PC-9 (cell line): ENCODE measurements around the gene UGT2A2. TPM values are rescaled to one million over a fixed set of nuclear protein-coding genes. Genes with fewer than 3 reads are reported as not detected.

Experiments used
- BruUV-seq: library from RNA; stranded (reverse); fragments of 400-500 nt; replicated peaks from 2 replicates; lab custom pipeline; 2021; lab: Mats Ljungman, UMichigan
- CTCF ChIA-PET: fragments of 300-600 bp; sonication (Branson Sonifier 250); formaldehyde crosslinking; loops from one replicate; lab custom pipeline; 2022; ENCODE audit warnings: antibody characterized with exemption; lab: Charles Lee
- POLR2A ChIA-PET: fragments of 300-600 bp; sonication (Branson Sonifier 250); formaldehyde crosslinking; loops from one replicate; lab custom pipeline; 2022; ENCODE audit warnings: antibody characterized with exemption; ENCODE audit not compliant: unreplicated experiment; lab: Charles Lee
- DNase-seq, 2 experiments: peaks; one replicate each; pipeline versions ENCODE4 v3.0.0 to v3.0.0-alpha.2; 2015 to 2022; ENCODE audit warnings: mixed read lengths in 1 of 2
- H2AFZ ChIP-seq: fragments of 200-600 bp; sonication (generic); 2 replicates; pipeline ENCODE4 v1.8.1; 2017; ENCODE audit warnings: antibody characterized with exemption
- H3F3A ChIP-seq: fragments of 200-600 bp; sonication (generic); 2 replicates; pipeline ENCODE4 v1.8.1; 2017; ENCODE audit warnings: antibody characterized with exemption, mild to moderate bottlenecking, low read depth; ENCODE audit not compliant: insufficient read depth
- H3K27ac ChIP-seq: fragments of 200-600 bp; sonication (generic); 2 replicates; pipeline ENCODE4 v1.6.1; 2016; ENCODE audit warnings: mixed run types
- H3K27me3 ChIP-seq: fragments of 200-600 bp; sonication (generic); 2 replicates; pipeline ENCODE4 v1.6.1; 2016; ENCODE audit warnings: low read depth, mixed run types; ENCODE audit not compliant: insufficient read depth
- H3K36me3 ChIP-seq: fragments of 200-600 bp; sonication (generic); 2 replicates; pipeline ENCODE4 v1.6.1; 2016; ENCODE audit warnings: low read depth, mixed run types
- H3K4me1 ChIP-seq: fragments of 200-600 bp; sonication (generic); replicated peaks from 2 replicates; pipeline ENCODE4 v1.6.1; 2016; ENCODE audit warnings: mixed run types; ENCODE audit not compliant: insufficient read depth
- H3K4me2 ChIP-seq: fragments of 200-600 bp; sonication (generic); 2 replicates; pipeline ENCODE4 v1.6.1; 2017; ENCODE audit warnings: mixed run types
- H3K4me3 ChIP-seq: fragments of 200-600 bp; sonication (generic); 2 replicates; pipeline ENCODE4 v1.6.1; 2016; ENCODE audit warnings: mixed run types
- H3K79me2 ChIP-seq: fragments of 200-600 bp; sonication (generic); 2 replicates; pipeline ENCODE4 v1.6.1; 2017; ENCODE audit warnings: low read depth, mixed run types
- H3K9me2 ChIP-seq: fragments of 200-600 bp; sonication (generic); 2 replicates; pipeline ENCODE4 v1.8.1; 2017; ENCODE audit warnings: mild to moderate bottlenecking; ENCODE audit not compliant: insufficient read depth
- H3K9me3 ChIP-seq: fragments of 200-600 bp; sonication (generic); 2 replicates; pipeline ENCODE4 v1.8.1; 2016; ENCODE audit warnings: low read depth; ENCODE audit not compliant: insufficient read depth
- H4K20me1 ChIP-seq: fragments of 200-600 bp; sonication (generic); 2 replicates; pipeline ENCODE4 v1.8.1; 2017; ENCODE audit not compliant: insufficient read depth
- EZH2 ChIP-seq: fragments of 200-600 bp; sonication (generic); IDR thresholded peaks from 2 replicates; pipeline ENCODE4 v1.8.0; 2017; ENCODE audit warnings: antibody characterized with exemption, low read depth
- intact Hi-C: fragments of 100-400 bp; cut with micrococcal nuclease; formaldehyde crosslinking; loops from one replicate; pipeline ENCODE4 v1.10.0; 2022; ENCODE audit not compliant: unreplicated experiment
- total RNA-seq: library from RNA; stranded (reverse); gene quantifications from 2 replicates; pipeline ENCODE4 v1.2.3, GENCODE V29; 2021
- TF ChIP-seq, protein P1 (sequence below): fragments of 200-600 bp; sonication (generic); conservative IDR thresholded peaks from 2 replicates; pipeline ENCODE4 v1.6.1; 2017; ENCODE audit warnings: mixed run types, antibody characterized with exemption, mild to moderate bottlenecking, moderate library complexity

UGT2A2 gene
- total RNA-seq, 1 experiment from 2014 or later: not detected

DNA sequence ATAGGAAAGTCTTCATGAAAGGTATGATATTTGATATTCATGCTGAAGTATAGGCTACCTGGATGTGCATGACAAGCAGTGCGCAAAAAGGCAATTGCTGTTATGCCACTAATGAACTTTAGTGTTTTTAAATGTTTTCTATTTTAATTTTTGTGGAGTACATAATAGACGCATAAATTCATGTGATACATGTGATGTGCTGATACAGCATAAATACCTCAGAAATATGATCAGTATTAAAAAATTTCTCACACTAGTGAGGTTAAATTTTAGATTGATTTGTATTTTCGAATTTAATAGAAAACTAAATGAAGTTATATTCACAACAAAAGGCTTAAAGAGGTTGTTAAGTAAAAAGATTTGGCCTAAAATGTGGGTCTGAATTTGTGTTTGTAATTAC lies 11.4 kb upstream of the UGT2A2 start:
- no peak overlapping the region for H3K4me2 ChIP-seq
- H3K79me2 ChIP-seq: no peaks in the 10 kb centered on the region
- ChIA-PET CTCF (interaction anchor here (0.6 kb wide), 1 partner anchor 739 kb away, joined by 3 read pairs; no protein-coding TSS in a partner anchor), POLR2A (no interaction called here)
- TF ChIP-seq, protein P1, sequence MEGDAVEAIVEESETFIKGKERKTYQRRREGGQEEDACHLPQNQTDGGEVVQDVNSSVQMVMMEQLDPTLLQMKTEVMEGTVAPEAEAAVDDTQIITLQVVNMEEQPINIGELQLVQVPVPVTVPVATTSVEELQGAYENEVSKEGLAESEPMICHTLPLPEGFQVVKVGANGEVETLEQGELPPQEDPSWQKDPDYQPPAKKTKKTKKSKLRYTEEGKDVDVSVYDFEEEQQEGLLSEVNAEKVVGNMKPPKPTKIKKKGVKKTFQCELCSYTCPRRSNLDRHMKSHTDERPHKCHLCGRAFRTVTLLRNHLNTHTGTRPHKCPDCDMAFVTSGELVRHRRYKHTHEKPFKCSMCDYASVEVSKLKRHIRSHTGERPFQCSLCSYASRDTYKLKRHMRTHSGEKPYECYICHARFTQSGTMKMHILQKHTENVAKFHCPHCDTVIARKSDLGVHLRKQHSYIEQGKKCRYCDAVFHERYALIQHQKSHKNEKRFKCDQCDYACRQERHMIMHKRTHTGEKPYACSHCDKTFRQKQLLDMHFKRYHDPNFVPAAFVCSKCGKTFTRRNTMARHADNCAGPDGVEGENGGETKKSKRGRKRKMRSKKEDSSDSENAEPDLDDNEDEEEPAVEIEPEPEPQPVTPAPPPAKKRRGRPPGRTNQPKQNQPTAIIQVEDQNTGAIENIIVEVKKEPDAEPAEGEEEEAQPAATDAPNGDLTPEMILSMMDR: no peak
- no peak for TF ChIP-seq EZH2
- H3K4me1 ChIP-seq: no peaks in the 10 kb centered on the region
- no peaks in the 10 kb centered on the region for H3K9me2 ChIP-seq
- intact Hi-C loops: no loop called here
- H3K36me3 ChIP-seq: no peaks in the 10 kb centered on the region
- no peaks in the 10 kb centered on the region for H3K27me3 ChIP-seq
- BruUV-seq: no TSS peak
- no peak overlapping the region for H2AFZ ChIP-seq
- H3F3A ChIP-seq: no peaks in the 10 kb centered on the region
- H3K27ac ChIP-seq: no peak overlapping the region
- no peak for DNase-seq
- H3K4me3 ChIP-seq: no peak overlapping the region
- no peaks in the 10 kb centered on the region for H4K20me1 ChIP-seq
- H3K9me3 ChIP-seq: no peaks in the 10 kb centered on the region

DNA sequence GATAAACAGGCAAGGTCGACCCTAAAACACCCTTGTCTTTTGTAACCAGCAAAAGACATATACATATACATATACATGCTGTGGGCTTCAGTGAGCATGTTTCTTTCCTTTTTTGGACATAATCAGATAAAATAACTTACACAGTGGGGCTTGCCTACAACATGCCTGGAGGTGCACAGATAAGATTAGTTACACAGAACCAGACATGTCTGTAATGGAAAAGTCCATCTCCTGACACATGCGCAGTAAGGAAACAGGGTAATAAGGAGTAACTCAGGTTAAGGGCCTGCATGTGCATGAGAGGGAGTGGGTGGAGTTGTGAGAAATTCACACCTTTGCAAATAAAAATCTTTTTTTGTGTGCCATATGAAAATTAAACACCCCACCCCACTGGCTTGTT lies 10.2 kb upstream of the UGT2A2 start:
- intact Hi-C loops: no loop called here
- BruUV-seq: no TSS peak
- TF ChIP-seq, protein P1: no peak
- no peak for TF ChIP-seq EZH2
- H3K79me2 ChIP-seq: no peaks in the 10 kb centered on the region
- no peaks in the 10 kb centered on the region for H3K9me2 ChIP-seq
- H3K9me3 ChIP-seq: no peaks in the 10 kb centered on the region
- POLR2A ChIA-PET: no interaction called here
- H3K36me3 ChIP-seq: no peaks in the 10 kb centered on the region
- no peak overlapping the region for H2AFZ ChIP-seq
- H3K4me1 ChIP-seq: no peaks in the 10 kb centered on the region
- CTCF ChIA-PET: no interaction called here
- H4K20me1 ChIP-seq: no peaks in the 10 kb centered on the region
- no peaks in the 10 kb centered on the region for H3F3A ChIP-seq
- no peak overlapping the region for H3K4me2 ChIP-seq
- H3K4me3 ChIP-seq: no peak overlapping the region
- H3K27ac ChIP-seq: no peak overlapping the region
- no peaks in the 10 kb centered on the region for H3K27me3 ChIP-seq
- no peak for DNase-seq

DNA sequence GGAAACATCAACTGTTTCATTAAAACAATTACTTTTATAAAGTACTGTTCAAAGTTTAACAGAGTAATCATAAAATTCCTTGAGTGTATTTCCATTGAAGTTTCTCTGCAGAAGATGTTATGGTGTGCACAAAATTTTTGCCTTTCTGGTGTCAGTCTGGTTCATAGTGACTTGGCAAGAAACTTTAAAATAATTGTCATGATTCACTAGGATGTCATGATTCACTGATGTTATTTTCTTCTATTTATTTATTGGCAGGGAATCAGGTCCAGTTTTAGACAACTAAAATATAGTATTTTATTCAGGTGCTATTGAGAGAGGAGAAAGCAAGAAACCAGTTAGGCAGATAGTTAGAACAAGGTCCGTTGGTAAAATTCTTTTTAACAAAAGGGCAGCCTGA lies 9.8 kb upstream of the UGT2A2 start:
- no peaks in the 10 kb centered on the region for H3K27me3 ChIP-seq
- ChIA-PET CTCF (no interaction called here), POLR2A (no interaction called here)
- H3K4me3 ChIP-seq: no peak overlapping the region
- no peaks in the 10 kb centered on the region for H3F3A ChIP-seq
- TF ChIP-seq EZH2: no peak
- TF ChIP-seq, protein P1: no peak
- no peaks in the 10 kb centered on the region for H3K9me2 ChIP-seq
- H2AFZ ChIP-seq: no peak overlapping the region
- intact Hi-C loops: no loop called here
- H3K27ac ChIP-seq: no peak overlapping the region
- no peak for DNase-seq
- H3K4me1 ChIP-seq: no peaks in the 10 kb centered on the region
- H4K20me1 ChIP-seq: no peaks in the 10 kb centered on the region
- no peaks in the 10 kb centered on the region for H3K79me2 ChIP-seq
- no peak overlapping the region for H3K4me2 ChIP-seq
- no TSS peak for BruUV-seq
- H3K36me3 ChIP-seq: no peaks in the 10 kb centered on the region
- no peaks in the 10 kb centered on the region for H3K9me3 ChIP-seq
